ENCODE data around the gene SEC11A. TPM values are rescaled to one million over a fixed set of nuclear protein-coding genes. Genes with fewer than 3 reads are reported as not detected.

SEC11A gene
- total and polyA plus RNA-seq, 8 donors: 159 to 279 (median 253) TPM

GRCh38 chr15:84624359-84624758 lies 91.6 kb downstream of the SEC11A start:
- no peaks in the 10 kb centered on the region for H3K27me3 ChIP-seq

GRCh38 chr15:84621358-84621979 lies 94.5 kb downstream of the SEC11A start:
- Histone ChIP-seq H3K4me1 (peaks cover 0 to 14% of the 10 kb centered on the region in 2 donors), H3K9me3 (peaks cover 0 to 28% of the 10 kb centered on the region in 2 donors), H3K36me3 (peaks cover 0 to 24% of the 10 kb centered on the region in 2 donors), H3K27me3 (no peaks in the 10 kb centered on the region), H3K27ac (no peak overlapping the region), H3K4me3 (no peak overlapping the region)
- DNase-seq: peak in 1 of 4 donors; percentile 21
- TF ChIP-seq, protein P1, sequence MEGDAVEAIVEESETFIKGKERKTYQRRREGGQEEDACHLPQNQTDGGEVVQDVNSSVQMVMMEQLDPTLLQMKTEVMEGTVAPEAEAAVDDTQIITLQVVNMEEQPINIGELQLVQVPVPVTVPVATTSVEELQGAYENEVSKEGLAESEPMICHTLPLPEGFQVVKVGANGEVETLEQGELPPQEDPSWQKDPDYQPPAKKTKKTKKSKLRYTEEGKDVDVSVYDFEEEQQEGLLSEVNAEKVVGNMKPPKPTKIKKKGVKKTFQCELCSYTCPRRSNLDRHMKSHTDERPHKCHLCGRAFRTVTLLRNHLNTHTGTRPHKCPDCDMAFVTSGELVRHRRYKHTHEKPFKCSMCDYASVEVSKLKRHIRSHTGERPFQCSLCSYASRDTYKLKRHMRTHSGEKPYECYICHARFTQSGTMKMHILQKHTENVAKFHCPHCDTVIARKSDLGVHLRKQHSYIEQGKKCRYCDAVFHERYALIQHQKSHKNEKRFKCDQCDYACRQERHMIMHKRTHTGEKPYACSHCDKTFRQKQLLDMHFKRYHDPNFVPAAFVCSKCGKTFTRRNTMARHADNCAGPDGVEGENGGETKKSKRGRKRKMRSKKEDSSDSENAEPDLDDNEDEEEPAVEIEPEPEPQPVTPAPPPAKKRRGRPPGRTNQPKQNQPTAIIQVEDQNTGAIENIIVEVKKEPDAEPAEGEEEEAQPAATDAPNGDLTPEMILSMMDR (IDR thresholded peaks at IDR 0.05): no peak
- intact Hi-C loops (cut with DNase I): no loop called here
- no peak for ATAC-seq

More at GRCh38 chr15:84624359-84624758, 91.6 kb downstream of the SEC11A start:
- intact Hi-C loops (cut with DNase I): no loop called here
- DNase-seq (no peak), ATAC-seq (no peak)
- Histone ChIP-seq H3K36me3 (peaks cover 0 to 24% of the 10 kb centered on the region in 2 donors), H3K9me3 (peaks cover 0 to 28% of the 10 kb centered on the region in 2 donors), H3K4me1 (peaks cover 0 to 7% of the 10 kb centered on the region in 2 donors), H3K4me3 (no peak overlapping the region), H3K27ac (no peak overlapping the region)
- TF ChIP-seq, protein P1 (IDR thresholded peaks at IDR 0.05): no peak

DNA sequence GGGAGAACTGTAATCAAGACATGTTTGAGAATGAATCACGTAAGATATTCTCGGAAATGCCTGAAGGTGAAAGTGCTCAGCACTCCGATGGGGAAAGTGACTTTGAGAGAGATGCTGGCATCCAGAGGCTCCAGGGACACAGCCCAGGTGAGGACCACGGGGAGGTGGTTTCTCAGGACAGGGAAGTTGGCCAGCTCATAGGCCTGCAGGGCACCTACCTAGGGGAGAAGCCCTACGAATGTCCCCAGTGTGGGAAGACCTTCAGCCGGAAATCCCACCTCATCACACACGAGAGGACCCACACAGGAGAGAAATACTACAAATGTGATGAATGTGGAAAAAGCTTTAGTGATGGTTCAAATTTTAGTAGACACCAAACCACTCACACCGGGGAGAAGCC lies 95.3 kb downstream of the SEC11A start:
- Histone ChIP-seq H3K27ac (no peak overlapping the region), H3K9me3 (peaks cover 0 to 28% of the 10 kb centered on the region in 2 donors), H3K36me3 (peaks cover 0 to 24% of the 10 kb centered on the region in 2 donors), H3K4me1 (peaks cover 0 to 22% of the 10 kb centered on the region in 2 donors), H3K4me3 (no peak overlapping the region), H3K27me3 (no peaks in the 10 kb centered on the region)
- DNase-seq: no peak
- no peak for ATAC-seq
- TF ChIP-seq, protein P1 (IDR thresholded peaks at IDR 0.05): no peak
- intact Hi-C loops (cut with DNase I): no loop called here

Other genes starting within 250 kb of the SEC11A start
- 1 to 10 TPM; 5.8 to 7.6 TPM for gene ZSCAN2, start 115.1 kb downstream of the SEC11A start, total RNA-seq
- 10 to 100 TPM; 20.8 to 26.5 (median 22.7) TPM for gene ZSCAN2, start 115.1 kb downstream of the SEC11A start, polyA plus RNA-seq (ENCODE audit: insufficient read length in 6 of 6)
- gene WDR73, start 61.9 kb downstream of the SEC11A start, total RNA-seq: 10 to 100 TPM; 25.5 to 25.7 TPM
- gene WDR73, start 61.9 kb downstream of the SEC11A start, polyA plus RNA-seq (ENCODE audit: insufficient read length in 6 of 6): 10 to 100 TPM; 35.6 to 48.2 (median 42.5) TPM
- gene NMB, start 57.9 kb downstream of the SEC11A start, total RNA-seq: 1 to 10 TPM; 4.6 to 6.6 TPM
- gene NMB, start 57.9 kb downstream of the SEC11A start, polyA plus RNA-seq (ENCODE audit: insufficient read length in 6 of 6): 10 to 100 TPM in 1 of 6 donors, 1 to 10 TPM in 5; 3.2 to 10.2 (median 4.2) TPM
- gene ZNF592, start 32.5 kb upstream of the SEC11A start, total RNA-seq: 10 to 100 TPM; 24.4 to 31.9 TPM
- 10 to 100 TPM; 22.7 to 32.2 (median 25.2) TPM for gene ZNF592, start 32.5 kb upstream of the SEC11A start, polyA plus RNA-seq (ENCODE audit: insufficient read length in 6 of 6)
- gene ALPK3, start 101.2 kb upstream of the SEC11A start, total RNA-seq: 10 to 100 TPM in 1 of 2 donors, 1 to 10 TPM in 1; 6.9 to 14.3 TPM
- 10 to 100 TPM; 16.0 to 23.4 (median 20.9) TPM for gene ALPK3, start 101.2 kb upstream of the SEC11A start, polyA plus RNA-seq (ENCODE audit: insufficient read length in 6 of 6)
- not detected for gene SLC28A1, start 168.5 kb upstream of the SEC11A start, total RNA-seq
- gene SLC28A1, start 168.5 kb upstream of the SEC11A start, polyA plus RNA-seq (ENCODE audit: insufficient read length in 6 of 6): under 1 TPM in 5 of 6 donors, not detected in 1; 0.08 to 0.23 (median 0.14) TPM

Measured in left lung (tissue), 10 donors.